Uterus (tissue), 2 donors: ENCODE measurements around the gene STAM2.

Experiments
- POLR2A ChIP-seq, 2 donors: fragments of 450-650 bp; IDR thresholded peaks; one replicate each; pipeline ENCODE4 v1.6.1; 2016; ENCODE audit warnings: antibody characterized with exemption in 2 of 2, mild to moderate bottlenecking in 1 of 2, moderate library complexity in 1 of 2
- TF ChIP-seq, protein P1 (sequence below), 4 experiments: fragments of 200-600 bp in 2 of 4; fragments of 450-650 bp in 2 of 4; sonication (generic) in 2 of 4; IDR thresholded peaks; one replicate each; pipeline ENCODE4 v1.5.1; 2016 to 2019; ENCODE audit warnings: antibody characterized with exemption in 4 of 4, mild to moderate bottlenecking in 2 of 4, moderate library complexity in 1 of 4

DNA sequence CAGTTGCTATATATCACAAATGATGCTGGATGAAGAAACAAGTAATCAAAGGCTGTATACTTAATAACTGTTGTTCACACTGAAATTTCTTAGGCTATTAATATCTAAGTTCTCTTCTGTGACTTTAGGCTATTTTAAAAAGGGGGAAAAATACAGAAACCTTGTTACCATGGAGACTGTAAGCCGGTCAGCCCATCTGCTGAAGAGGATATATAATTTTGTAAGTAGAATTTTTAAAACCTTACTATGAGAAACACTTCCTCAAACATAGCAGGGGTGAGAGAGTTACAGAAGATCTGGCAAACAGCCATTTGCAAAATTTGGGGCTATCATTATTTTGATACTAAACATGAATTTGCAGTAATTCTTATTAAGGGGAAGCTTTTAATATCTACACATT lies 104.5 kb downstream of the STAM2 start:
- TF ChIP-seq, protein P1, sequence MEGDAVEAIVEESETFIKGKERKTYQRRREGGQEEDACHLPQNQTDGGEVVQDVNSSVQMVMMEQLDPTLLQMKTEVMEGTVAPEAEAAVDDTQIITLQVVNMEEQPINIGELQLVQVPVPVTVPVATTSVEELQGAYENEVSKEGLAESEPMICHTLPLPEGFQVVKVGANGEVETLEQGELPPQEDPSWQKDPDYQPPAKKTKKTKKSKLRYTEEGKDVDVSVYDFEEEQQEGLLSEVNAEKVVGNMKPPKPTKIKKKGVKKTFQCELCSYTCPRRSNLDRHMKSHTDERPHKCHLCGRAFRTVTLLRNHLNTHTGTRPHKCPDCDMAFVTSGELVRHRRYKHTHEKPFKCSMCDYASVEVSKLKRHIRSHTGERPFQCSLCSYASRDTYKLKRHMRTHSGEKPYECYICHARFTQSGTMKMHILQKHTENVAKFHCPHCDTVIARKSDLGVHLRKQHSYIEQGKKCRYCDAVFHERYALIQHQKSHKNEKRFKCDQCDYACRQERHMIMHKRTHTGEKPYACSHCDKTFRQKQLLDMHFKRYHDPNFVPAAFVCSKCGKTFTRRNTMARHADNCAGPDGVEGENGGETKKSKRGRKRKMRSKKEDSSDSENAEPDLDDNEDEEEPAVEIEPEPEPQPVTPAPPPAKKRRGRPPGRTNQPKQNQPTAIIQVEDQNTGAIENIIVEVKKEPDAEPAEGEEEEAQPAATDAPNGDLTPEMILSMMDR (IDR thresholded peaks at IDR 0.05): no peak
- no peak for TF ChIP-seq POLR2A (IDR thresholded peaks at IDR 0.05)
